HepG2 (cell line): ENCODE results near the gene LRRC4C. TPM values are rescaled to one million over a fixed set of nuclear protein-coding genes. Genes with fewer than 3 reads are reported as not detected.

Experiments used
- ATAC-seq: fragments of 200-7000 bp; cut with Tn5 transposase; 3 replicates; pipeline ENCODE4 v1.9.1; 2020; ENCODE audit warnings: mild to moderate bottlenecking, moderate library complexity
- BruUV-seq: library from RNA; stranded (reverse); fragments of 400-500 nt; replicated peaks from 2 replicates; lab custom pipeline; 2021; lab: Mats Ljungman, UMichigan
- CTCF ChIA-PET: fragments of 300-600 bp; formaldehyde crosslinking; extraction: SDS; loops from one replicate; lab custom pipeline; 2021; ENCODE audit warnings: low total read pairs, inconsistent platforms, low intra/inter-chr PET ratio; lab: Yijun Ruan, JAX
- POLR2A ChIA-PET: fragments of 350-600 bp; sonication (Branson Sonifier 250); formaldehyde crosslinking; loops from one replicate; lab custom pipeline; 2020; ENCODE audit warnings: antibody characterized with exemption, inconsistent platforms; lab: Yijun Ruan, JAX
- DNase-seq: peaks from one replicate; pipeline ENCODE4 v3.0.0-alpha.2; 2015; ENCODE audit warnings: low spot score
- FAIRE-seq: peaks from 3 replicates; lab custom pipeline; 2011; peaks lifted over from hg19 to GRCh38; lab: Jason Lieb, UNC
- H2AFZ ChIP-seq: one replicate; pipeline ENCODE4 v1.6.1; 2011; ENCODE audit warnings: low read length, inconsistent platforms
- H3K27ac ChIP-seq: fragments of 300-600 bp; 3 replicates; pipeline ENCODE4 v1.8.0; 2011; ENCODE audit warnings: mixed run types, mild to moderate bottlenecking, mixed read lengths, low read length, inconsistent platforms; ENCODE audit not compliant: insufficient read depth; ENCODE audit errors: extremely low read length
- H3K27me3 ChIP-seq, 2 experiments: fragments of 200-600 bp in 1 of 2; 2 replicates in 1 of 2; 3 replicates in 1 of 2; pipeline versions ENCODE4 v1.6.0 to v1.8.0; 2011; ENCODE audit warnings: low read length in 2 of 2, mild to moderate bottlenecking in 2 of 2, moderate library complexity in 2 of 2, inconsistent platforms in 1 of 2; ENCODE audit not compliant: insufficient read depth in 2 of 2, control insufficient read depth in 1 of 2
- H3K36me3 ChIP-seq, 2 experiments: fragments of 200-600 bp in 1 of 2; replicated peaks in 1 of 2; 2 replicates in 1 of 2; 3 replicates in 1 of 2; pipeline versions ENCODE4 v1.5.1 to v1.8.0; 2011; ENCODE audit warnings: low read length in 2 of 2, inconsistent platforms in 1 of 2; ENCODE audit not compliant: insufficient read depth in 2 of 2, control insufficient read depth in 1 of 2
- H3K4me1 ChIP-seq: 2 replicates; pipeline ENCODE4 v1.5.1; 2012; ENCODE audit warnings: low read length, inconsistent platforms; ENCODE audit not compliant: insufficient read depth
- H3K4me2 ChIP-seq: 2 replicates; pipeline ENCODE4 v1.6.0; 2011; ENCODE audit warnings: low read depth, low read length, inconsistent platforms
- H3K4me3 ChIP-seq, 3 experiments: fragments of 200-600 bp in 1 of 3; sonication (generic), shearing (Covaris generic) in 1 of 3; replicated peaks in 1 of 3; 2 replicates each; pipeline ENCODE4 v1.5.1; 2011 to 2016; ENCODE audit warnings: low read length in 3 of 3, inconsistent platforms in 2 of 3, low read depth in 2 of 3, mild to moderate bottlenecking in 2 of 3, control low read depth in 1 of 3, mixed read lengths in 1 of 3; ENCODE audit not compliant: insufficient read depth in 1 of 3
- H3K79me2 ChIP-seq: one replicate; pipeline ENCODE4 v1.6.1; 2011; ENCODE audit warnings: low read length, inconsistent platforms; ENCODE audit not compliant: insufficient read depth
- H3K9ac ChIP-seq: 2 replicates; pipeline ENCODE4 v1.6.0; 2011; ENCODE audit warnings: mild to moderate bottlenecking, low read depth, low read length, inconsistent platforms; ENCODE audit not compliant: insufficient read depth
- H3K9me3 ChIP-seq: 2 replicates; pipeline ENCODE4 v1.5.1; 2012; ENCODE audit warnings: mild to moderate bottlenecking, low read length
- H4K20me1 ChIP-seq: 2 replicates; pipeline ENCODE4 v1.6.0; 2011; ENCODE audit warnings: inconsistent platforms, mild to moderate bottlenecking, low read length, moderate library complexity; ENCODE audit not compliant: insufficient read depth
- AKAP8 ChIP-seq: sonication (generic); formaldehyde crosslinking; IDR thresholded peaks from 2 replicates; pipeline ENCODE4 v1.5.1; 2020; ENCODE audit warnings: mild to moderate bottlenecking, missing genetic modification reagents
- FOXK2 ChIP-seq: fragments of 450-650 bp; IDR thresholded peaks from 2 replicates; pipeline ENCODE4 v1.6.1; 2016
- HCFC1 ChIP-seq: fragments of 150-350 bp; IDR thresholded peaks from 2 replicates; pipeline ENCODE4 v1.6.1; 2014; ENCODE audit warnings: low read depth, low read length
- HOXA9 ChIP-seq: sonication (generic); formaldehyde crosslinking; IDR thresholded peaks from 2 replicates; pipeline ENCODE4 v1.8.1; 2022; ENCODE audit warnings: missing genetic modification reagents, mild to moderate bottlenecking, moderate library complexity, borderline replicate concordance
- KAT7 ChIP-seq: IDR thresholded peaks from 2 replicates; pipeline ENCODE4 v1.6.1; 2018; ENCODE audit warnings: borderline replicate concordance, missing compliant biosample characterization
- MAF1 ChIP-seq: sonication (generic); formaldehyde crosslinking; IDR thresholded peaks from 2 replicates; pipeline ENCODE4 v1.5.0; 2020; ENCODE audit warnings: missing genetic modification reagents, borderline replicate concordance
- MED8 ChIP-seq: sonication (generic); formaldehyde crosslinking; IDR thresholded peaks from 2 replicates; pipeline ENCODE4 v1.8.1; 2023; ENCODE audit warnings: mild to moderate bottlenecking, missing genetic modification reagents; ENCODE audit not compliant: insufficient replicate concordance
- PRMT3 ChIP-seq: sonication (generic); formaldehyde crosslinking; IDR thresholded peaks from 2 replicates; pipeline ENCODE4 v1.8.1; 2022; ENCODE audit warnings: low read depth, mild to moderate bottlenecking, moderate library complexity, missing genetic modification reagents, borderline replicate concordance
- RCOR2 ChIP-seq: IDR thresholded peaks from 2 replicates; pipeline ENCODE4 v1.6.1; 2016; ENCODE audit warnings: missing biosample characterization, missing genetic modification reagents
- RXRB ChIP-seq: IDR thresholded peaks from 2 replicates; pipeline ENCODE4 v1.6.1; 2016; ENCODE audit warnings: borderline replicate concordance, missing genetic modification reagents, missing compliant biosample characterization
- SMAD1 ChIP-seq: sonication (generic); formaldehyde crosslinking; IDR thresholded peaks from 2 replicates; pipeline ENCODE4 v1.4.0; 2020; ENCODE audit warnings: missing genetic modification reagents, low read depth, mild to moderate bottlenecking, borderline replicate concordance
- ZEB1 ChIP-seq: IDR thresholded peaks from 2 replicates; pipeline ENCODE4 v1.6.1; 2012; ENCODE audit warnings: mild to moderate bottlenecking, low read depth, inconsistent platforms; ENCODE audit not compliant: insufficient replicate concordance
- ZNF260 ChIP-seq: sonication (generic); formaldehyde crosslinking; IDR thresholded peaks from 2 replicates; pipeline ENCODE4 v1.4.0; 2020; ENCODE audit warnings: missing genetic modification reagents, low read depth, mild to moderate bottlenecking, borderline replicate concordance
- ZNF614 ChIP-seq: IDR thresholded peaks from 2 replicates; pipeline ENCODE4 v1.6.1; 2018; ENCODE audit warnings: missing biosample characterization, missing genetic modification reagents, inconsistent platforms, borderline replicate concordance
- ZNF670 ChIP-seq: sonication (generic); formaldehyde crosslinking; IDR thresholded peaks from 2 replicates; pipeline ENCODE4 v1.8.0; 2022; ENCODE audit warnings: mild to moderate bottlenecking, missing genetic modification reagents, borderline replicate concordance
- ZNF780A ChIP-seq: sonication (generic); formaldehyde crosslinking; IDR thresholded peaks from 2 replicates; pipeline ENCODE4 v1.8.0; 2022; ENCODE audit warnings: mild to moderate bottlenecking, missing genetic modification reagents, moderate library complexity
- ZSCAN30 ChIP-seq: sonication (generic); formaldehyde crosslinking; IDR thresholded peaks from 2 replicates; pipeline ENCODE4 v1.5.0; 2020; ENCODE audit warnings: mild to moderate bottlenecking, missing genetic modification reagents
- WGBS: methylation state at CpG from one replicate; pipeline ENCODE4 v1.1.6; 2017; ENCODE audit warnings: low lambda C conversion rate; 5-methylcytosine and 5-hydroxymethylcytosine counted together
- in situ Hi-C: cut with HindIII; loops from 2 replicates; pipeline ENCODE4 v1.10.0; 2017; ENCODE audit warnings: low pct_unique_long_range_greater_than_20kb; ENCODE audit not compliant: extremely low pct_ligation_motif_present
- intact Hi-C: fragments of 100-400 bp; cut with micrococcal nuclease; formaldehyde crosslinking; loops from one replicate; pipeline ENCODE4 v1.10.0; 2022; ENCODE audit not compliant: unreplicated experiment
- polyA plus RNA-seq, 8 experiments: library from polyadenylated mRNA; depleted of rRNA in 3 of 8; stranded (reverse) in 7 of 8; unstranded in 1 of 8; fragments of >200 nt; fragmentation: Illumina TruSeq in 4 of 8; extraction: Trizol in 4 of 8; gene quantifications; 2 replicates each; pipeline versions ENCODE4 v1.2.1 to v1.2.3, GENCODE V29; 2011 to 2016; ENCODE audit warnings: low read depth in 4 of 8, missing spikeins in 1 of 8, mixed read lengths in 1 of 8; ENCODE audit not compliant: insufficient read depth in 1 of 8
- total RNA-seq, 5 experiments: library from RNA; depleted of rRNA; stranded (reverse); fragments of >200 nt; fragmentation: Illumina TruSeq; extraction: Trizol; gene quantifications; 2 replicates each; pipeline ENCODE4 v1.2.3, GENCODE V29; 2016; ENCODE audit warnings: low read depth in 1 of 5
- TF ChIP-seq, protein P1 (sequence below): sonication (generic); formaldehyde crosslinking; IDR thresholded peaks from 2 replicates; pipeline ENCODE4 v1.8.1; 2022; ENCODE audit warnings: low read depth, mild to moderate bottlenecking, missing genetic modification reagents

LRRC4C gene
- total and polyA plus RNA-seq, 2 of the 13 experiments (the other 11 are each of a cell fraction or from before 2014, with no cell fraction given) = not detected

DNA sequence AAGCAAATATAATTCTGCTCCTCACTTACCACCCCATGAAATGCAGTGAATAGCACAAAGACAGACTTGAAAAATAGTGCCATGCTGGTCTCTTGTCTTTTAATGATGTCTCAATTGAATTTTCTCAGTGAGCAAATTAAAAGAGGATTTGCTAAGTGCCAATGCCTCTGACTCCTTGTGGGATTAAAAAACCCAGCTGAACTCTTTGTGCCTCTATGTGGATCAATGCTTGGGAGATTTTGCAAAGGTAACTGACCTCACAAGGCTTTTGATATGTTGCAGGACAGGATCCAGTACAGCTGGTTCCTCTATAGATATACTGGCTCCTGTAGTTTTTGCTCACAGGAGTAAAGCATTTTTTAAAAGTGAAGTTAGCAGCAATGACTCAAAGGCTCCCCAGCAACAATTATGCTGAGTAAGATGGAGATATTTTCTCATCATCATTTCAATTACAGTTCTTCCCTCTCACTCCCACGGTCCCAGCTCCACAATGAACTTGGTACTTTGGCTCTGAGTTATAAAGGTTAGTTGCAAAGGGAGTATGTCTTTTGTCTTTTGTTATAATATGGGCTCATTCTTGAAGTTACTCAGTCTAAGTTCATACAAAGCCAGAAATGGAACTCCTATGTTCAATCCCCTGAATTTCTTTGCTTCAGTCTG is 471.5 kb downstream of the LRRC4C start:
- intact Hi-C loops = no loop called here
- H4K20me1 ChIP-seq = no peaks in the 10 kb centered on the region; the same call in 1 of the 2 replicates
- H3K79me2 ChIP-seq = no peaks in the 10 kb centered on the region
- H3K4me1 ChIP-seq = no peaks in the 10 kb centered on the region
- BruUV-seq = no TSS peak
- DNase-seq = no peak
- no peak for ATAC-seq
- POLR2A ChIA-PET = no interaction called here
- in situ Hi-C loops = no loop called here
- H3K27me3 ChIP-seq = no peaks in the 10 kb centered on the region
- no peak overlapping the region for H2AFZ ChIP-seq
- FAIRE-seq = no peak
- no peak overlapping the region for H3K9ac ChIP-seq
- H3K9me3 ChIP-seq = peaks cover 37% of the 10 kb centered on the region; the same call in 1 of the 2 replicates
- 0% methylated on average over 1 of the region's 1 CpG for WGBS
- H3K4me3 ChIP-seq = no peak overlapping the region
- no peak for TF ChIP-seq MED8
- TF ChIP-seq SMAD1 (CRISPR knock-in tag) = no peak
- TF ChIP-seq ZEB1 = no peak
- no peak for TF ChIP-seq RCOR2 (CRISPR knock-in tag)
- TF ChIP-seq HCFC1 = no peak
- TF ChIP-seq MAF1 (CRISPR knock-in tag) = no peak
- TF ChIP-seq HOXA9 (CRISPR knock-in tag) = no peak
- CTCF ChIA-PET = no interaction called here
- no peak overlapping the region for H3K4me2 ChIP-seq
- H3K27ac ChIP-seq = no peak overlapping the region
- H3K36me3 ChIP-seq = no peaks in the 10 kb centered on the region

DNA sequence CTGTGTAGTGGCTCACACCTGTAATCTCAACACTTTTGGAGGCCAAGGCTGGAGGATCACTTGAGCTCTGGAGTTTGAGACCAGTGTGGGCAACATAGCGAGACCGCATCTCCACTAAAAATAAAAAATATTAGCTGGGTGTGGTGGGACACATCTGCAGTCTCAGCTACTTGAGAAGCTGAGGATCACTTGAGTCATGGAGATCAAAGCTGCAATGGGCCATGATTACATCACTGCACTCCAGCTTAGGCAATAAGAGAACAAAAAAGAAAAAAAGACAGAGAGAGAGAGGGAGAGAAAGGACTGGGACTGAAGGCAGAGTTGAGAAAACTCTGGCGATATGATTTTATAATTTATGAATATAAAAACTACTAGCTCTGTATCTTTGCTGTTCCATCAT is 473.1 kb downstream of the LRRC4C start:
- ChIA-PET CTCF (no interaction called here), POLR2A (no interaction called here)
- Histone ChIP-seq H3K4me2 (no peak overlapping the region), H3K4me1 (no peaks in the 10 kb centered on the region), H2AFZ (no peak overlapping the region), H3K27me3 (no peaks in the 10 kb centered on the region), H4K20me1 (no peaks in the 10 kb centered on the region; the same call in 1 of the 2 replicates), H3K27ac (no peak overlapping the region), H3K79me2 (no peaks in the 10 kb centered on the region), H3K9ac (no peak overlapping the region), H3K4me3 (no peak overlapping the region), H3K9me3 (peaks cover 43% of the 10 kb centered on the region), H3K36me3 (no peaks in the 10 kb centered on the region)
- FAIRE-seq = no peak
- no peak for ATAC-seq
- 19% methylated on average over 3 of the region's 3 CpGs for WGBS
- intact Hi-C loops = no loop called here
- BruUV-seq = no TSS peak
- DNase-seq = no peak
- in situ Hi-C loops = no loop called here
- TF ChIP-seq PRMT3 (CRISPR knock-in tag) (no peak), AKAP8 (no peak), FOXK2 (no peak), ZNF670 (no peak), RXRB (CRISPR knock-in tag) (no peak), ZSCAN30 (CRISPR knock-in tag) (no peak), KAT7 (no peak), ZNF614 (CRISPR knock-in tag) (no peak), ZNF780A (CRISPR knock-in tag) (no peak), ZNF260 (CRISPR knock-in tag) (no peak)
- TF ChIP-seq, protein P1, sequence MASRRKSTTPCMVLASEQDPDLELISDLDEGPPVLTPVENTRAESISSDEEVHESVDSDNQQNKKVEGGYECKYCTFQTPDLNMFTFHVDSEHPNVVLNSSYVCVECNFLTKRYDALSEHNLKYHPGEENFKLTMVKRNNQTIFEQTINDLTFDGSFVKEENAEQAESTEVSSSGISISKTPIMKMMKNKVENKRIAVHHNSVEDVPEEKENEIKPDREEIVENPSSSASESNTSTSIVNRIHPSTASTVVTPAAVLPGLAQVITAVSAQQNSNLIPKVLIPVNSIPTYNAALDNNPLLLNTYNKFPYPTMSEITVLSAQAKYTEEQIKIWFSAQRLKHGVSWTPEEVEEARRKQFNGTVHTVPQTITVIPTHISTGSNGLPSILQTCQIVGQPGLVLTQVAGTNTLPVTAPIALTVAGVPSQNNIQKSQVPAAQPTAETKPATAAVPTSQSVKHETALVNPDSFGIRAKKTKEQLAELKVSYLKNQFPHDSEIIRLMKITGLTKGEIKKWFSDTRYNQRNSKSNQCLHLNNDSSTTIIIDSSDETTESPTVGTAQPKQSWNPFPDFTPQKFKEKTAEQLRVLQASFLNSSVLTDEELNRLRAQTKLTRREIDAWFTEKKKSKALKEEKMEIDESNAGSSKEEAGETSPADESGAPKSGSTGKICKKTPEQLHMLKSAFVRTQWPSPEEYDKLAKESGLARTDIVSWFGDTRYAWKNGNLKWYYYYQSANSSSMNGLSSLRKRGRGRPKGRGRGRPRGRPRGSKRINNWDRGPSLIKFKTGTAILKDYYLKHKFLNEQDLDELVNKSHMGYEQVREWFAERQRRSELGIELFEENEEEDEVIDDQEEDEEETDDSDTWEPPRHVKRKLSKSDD = no peak
